GM19043 (cell line): Measurements from ENCODE around the gene JARID2.

Source experiments
- ATAC-seq: cut with Tn5 transposase; IDR thresholded peaks from one replicate; pipeline ENCODE4 v1.9.1; 2021; ENCODE audit warnings: low read depth; ENCODE audit not compliant: unreplicated experiment

JARID2 gene

DNA sequence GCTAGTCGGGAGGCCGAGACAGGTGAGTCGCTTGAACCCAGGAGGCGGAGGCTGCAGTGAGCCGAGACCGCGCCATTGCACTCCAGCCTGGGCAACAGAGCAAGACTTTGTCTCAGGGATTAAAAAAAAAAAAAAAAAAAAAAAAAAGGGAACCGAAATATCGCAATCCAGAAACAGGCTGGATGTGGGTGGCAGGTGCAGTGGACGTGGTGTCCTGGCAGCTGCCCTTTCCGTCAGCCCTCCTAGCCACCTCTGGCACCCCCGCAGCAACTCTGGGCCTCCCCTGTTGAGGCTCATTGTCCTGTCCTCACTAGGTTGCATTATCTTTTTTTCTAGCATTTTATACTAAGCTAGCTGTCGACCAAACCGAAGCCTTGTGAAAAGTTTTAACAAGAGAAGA lies 303.5 kb downstream of the JARID2 start:
- ATAC-seq, result no peak

DNA sequence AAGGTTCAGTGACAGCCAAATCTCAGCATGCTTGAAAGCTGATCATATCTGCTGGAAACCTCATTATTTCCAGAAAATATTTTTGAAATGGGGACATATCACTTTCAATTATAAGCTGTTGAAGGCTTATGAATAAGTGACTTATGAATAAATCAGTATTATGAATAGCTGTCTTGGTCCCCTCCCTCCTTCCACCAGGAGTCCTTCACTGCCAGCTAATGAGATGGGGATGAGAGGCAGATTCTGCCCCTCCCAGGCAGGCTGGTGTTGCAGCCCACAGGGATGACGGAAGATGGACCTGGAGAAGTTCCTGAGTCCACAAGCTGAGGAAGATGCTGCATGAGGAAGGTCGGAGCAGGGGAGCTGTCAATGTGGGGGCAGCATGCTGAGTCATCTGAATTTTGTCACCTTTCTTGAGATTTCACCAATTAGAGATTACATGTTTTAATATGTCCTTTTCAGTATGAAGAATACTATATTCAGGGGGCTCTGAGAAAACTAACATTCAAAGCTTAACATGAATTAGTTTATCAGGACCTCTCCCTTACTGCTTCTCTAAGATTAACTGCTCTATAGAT lies 304.8 kb downstream of the JARID2 start:
- no peak for ATAC-seq

DNA sequence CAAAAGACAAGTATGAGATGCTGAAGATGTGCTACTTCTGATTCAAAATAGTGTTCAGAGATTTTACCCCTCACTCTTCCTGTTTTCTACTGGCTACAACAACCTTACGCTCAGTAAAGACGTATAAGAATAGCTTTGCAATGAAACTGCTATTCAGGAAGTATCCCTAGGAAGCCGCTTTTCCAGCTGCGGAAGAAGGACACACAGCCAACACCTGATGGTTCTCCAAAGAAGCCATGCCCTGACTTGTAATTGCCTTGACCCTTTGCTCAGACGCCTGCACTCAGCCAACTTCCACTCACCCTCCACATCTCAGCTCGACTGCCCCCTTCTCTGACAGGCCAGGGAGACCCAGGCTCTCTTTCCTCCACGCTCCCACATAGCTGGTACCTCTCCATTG lies 305.4 kb downstream of the JARID2 start:
- ATAC-seq, result no peak

DNA sequence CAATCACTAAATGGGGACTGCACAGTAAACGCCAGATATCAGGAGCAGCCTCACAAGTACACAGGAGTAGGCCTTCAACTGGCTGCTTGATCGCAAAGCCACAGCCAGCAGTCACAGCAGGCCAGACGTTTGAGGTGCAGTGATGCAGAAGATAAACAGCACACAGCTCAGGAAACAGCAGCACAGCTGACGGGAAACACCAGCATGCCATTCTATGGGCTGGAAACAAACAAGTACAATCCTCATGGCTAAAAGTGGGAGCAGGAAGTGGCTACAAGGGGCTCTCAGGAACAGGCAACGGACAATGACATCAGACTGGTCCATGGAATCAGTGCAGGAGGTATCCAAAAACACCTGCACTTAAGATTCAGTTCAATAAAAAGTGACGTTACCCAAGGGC lies 305.9 kb downstream of the JARID2 start:
- ATAC-seq, result no peak

DNA sequence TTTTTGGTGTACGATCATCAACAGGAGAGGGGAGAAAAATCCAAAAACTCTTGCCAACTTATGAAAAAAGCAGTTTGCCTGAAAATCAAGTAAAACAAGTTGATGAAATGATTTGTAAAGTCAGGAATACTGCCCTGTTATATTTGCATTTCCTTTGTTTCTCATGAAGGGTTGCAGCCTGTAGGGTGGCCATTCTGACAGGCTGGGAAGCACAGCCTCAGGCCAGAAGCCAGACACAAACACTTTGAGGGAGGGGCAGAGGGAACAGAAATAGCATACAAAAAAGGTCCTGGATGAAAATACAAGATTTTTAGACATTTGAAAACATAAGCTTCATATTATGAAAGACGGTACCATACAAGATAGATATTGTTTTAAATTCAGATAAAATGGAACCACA lies 307.2 kb downstream of the JARID2 start:
- no peak for ATAC-seq

DNA sequence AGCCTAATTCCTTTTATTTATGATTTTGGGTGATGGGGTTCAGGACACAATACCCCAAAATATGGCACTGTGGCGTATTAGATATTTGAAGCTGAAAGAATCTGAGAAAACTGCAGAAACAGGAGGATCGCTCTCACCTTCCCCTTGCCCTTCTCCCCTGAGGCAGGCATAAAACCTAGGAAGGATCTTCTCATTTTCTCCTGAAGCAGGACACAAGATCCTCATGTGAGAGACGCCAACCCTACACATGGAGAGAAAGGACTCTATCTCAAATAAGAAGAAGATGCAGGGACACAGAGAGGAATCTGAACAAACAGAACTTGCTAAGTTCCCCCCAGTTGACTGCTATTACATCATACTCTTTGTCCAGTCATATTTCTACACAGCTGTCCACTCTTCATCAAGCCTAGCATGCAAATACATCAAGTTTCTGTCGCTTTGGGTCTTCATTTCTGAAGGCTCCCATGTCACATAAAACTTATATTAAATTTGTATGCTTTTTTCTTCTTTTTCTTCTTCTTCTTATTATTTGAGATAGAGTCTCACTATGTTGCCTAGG lies 307.9 kb downstream of the JARID2 start:
- no peak for ATAC-seq

DNA sequence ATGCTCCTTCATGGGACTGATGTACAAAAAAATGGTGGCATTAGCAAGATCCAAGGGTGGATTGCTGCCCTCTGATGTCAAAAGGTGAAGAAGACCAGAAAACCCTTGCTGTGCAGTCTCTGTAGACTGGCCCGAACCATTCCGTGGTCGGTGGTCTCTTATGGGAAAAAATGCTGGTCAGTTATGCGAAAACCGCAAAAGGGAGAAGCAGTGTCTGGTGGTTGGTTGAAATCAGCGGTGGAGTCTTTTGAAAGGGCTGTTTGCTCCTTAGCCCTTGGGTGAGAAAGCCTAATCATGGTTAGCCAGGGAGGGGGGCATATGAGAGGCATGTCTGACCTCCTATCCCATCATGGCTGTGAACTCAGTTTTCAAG lies 308.8 kb downstream of the JARID2 start:
- ATAC-seq, result no peak

DNA sequence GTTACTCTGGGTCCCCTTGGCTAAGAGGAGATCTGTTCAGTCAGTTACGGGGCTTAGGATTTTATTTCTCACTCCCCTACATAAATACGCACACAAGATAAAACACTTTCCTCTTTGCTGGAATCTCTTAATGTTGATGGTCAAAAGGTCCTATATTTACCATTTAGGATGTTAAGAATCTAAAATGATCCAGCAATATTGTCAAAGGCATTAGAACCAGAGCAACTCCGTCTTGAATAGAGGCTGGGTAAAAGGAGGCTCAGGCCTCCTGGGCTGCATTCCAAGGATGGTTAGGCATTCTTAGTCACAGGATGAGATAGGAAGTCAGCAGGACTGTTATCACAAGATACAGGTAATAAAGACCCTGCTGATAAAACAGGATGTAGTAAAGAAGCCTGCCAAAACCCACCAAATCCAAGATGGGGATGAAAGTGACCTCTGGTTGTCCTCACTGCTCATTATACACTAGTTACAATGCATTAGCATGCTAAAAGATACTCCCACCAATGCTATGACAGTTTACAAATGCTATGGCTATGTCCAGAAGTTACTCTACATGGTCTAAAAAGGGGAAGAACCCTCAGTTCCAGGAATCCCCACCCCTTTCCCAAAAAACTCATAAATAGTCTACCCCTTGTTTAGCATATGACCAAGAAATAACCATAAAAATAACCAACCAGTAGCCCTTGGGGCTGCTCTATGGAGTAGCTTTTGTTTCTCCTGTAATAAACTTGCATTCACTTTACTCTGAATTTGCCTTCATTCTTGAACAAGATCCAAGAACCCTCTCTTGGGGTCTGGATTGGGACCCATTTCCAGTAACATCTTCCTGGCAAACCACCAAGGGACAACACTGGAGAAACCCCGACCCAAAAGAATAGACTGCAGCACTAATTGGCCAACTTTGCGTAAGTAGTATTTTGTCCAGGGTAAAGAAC lies 309.5 kb downstream of the JARID2 start:
- ATAC-seq, result no peak

DNA sequence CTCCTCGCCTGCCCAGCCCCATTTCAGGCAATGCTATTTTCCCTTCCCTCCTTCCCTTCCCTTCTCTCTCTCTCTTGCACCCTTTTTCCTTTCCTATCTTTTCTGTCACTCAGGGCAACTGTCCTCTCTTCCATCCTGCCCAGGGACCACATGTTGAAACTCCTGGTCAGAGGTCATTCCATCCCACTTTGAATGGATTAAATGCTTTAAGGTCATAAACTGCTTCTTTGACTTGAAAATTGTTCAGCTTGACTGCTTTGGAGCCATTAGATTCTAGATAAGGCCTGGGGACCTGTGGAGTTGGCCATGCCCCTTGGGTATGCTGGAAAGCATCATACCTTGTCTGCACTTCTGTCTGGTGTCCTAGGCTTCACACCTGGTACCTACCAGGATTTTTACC lies 310.8 kb downstream of the JARID2 start:
- no peak for ATAC-seq

DNA sequence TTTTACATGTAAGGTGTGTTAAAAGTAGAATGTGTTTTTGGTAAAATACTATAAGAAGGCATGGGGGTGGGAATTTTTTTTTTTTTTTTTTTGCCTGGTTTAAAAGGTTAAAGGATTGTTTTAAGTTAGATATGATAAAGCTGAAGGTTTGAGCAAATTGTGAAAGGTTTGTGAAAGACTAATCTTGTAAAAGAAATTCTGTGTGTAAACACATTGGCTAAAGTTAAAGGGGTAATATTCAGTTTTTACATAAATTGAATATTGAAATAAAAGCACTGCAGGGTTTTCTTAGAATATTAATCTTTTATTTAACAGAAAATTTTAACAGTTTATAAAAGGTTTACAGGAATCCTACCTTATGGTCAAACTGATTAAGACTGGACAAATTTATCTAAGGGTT lies 311.3 kb downstream of the JARID2 start:
- ATAC-seq, result no peak

DNA sequence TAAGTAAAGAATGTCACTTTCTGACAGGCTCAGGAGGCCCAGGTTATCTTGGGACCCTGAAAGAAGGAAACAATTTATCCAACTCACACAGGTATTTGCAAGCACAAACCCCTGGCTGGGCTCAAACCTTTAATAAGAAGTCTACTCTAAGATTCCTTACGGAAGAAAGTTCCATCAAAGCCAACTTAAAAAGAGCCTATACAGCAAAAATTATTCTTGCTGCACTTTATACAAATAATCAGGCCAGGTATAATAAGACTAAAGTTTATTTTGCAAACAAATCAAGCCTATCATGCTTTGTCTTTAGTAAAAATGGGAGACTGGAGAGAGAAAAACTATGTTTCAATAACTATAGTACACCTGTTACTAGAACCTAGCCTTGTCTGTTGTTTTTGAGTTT lies 314.8 kb downstream of the JARID2 start:
- no peak for ATAC-seq

DNA sequence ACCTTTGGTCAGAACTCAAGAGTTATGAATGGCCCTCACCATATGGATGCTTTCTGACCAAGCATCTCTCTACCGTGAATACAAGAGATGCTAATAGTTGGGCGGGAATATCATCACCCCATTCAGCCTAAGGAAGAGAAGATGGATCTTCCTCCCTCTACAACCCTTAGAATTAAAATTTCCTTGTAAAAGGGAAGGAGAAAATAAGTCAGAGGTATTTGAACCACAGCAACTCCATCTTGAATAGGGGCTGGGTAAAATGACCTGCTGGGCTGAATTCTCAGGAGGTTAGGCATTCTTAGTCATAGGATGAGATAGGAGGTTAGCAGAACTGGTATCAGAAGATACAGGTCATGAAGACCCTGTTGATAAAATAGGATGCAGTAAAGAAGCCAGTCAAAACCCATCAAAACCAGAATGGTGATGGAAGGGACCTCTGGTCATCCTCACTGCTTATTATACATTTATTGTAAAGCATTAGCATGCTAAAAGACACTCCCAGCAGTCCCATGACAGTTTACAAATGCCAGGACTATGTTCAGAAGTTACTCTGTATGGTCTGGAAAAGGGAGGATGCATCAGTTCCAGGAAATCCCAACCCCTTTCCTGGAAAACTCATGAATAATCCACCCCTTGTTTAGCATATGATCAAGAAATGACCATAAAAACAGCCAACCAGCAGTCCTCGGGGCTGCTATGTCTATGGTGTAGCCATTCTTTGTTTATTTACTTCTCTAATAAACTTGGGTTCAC lies 315.8 kb downstream of the JARID2 start:
- ATAC-seq, result no peak

DNA sequence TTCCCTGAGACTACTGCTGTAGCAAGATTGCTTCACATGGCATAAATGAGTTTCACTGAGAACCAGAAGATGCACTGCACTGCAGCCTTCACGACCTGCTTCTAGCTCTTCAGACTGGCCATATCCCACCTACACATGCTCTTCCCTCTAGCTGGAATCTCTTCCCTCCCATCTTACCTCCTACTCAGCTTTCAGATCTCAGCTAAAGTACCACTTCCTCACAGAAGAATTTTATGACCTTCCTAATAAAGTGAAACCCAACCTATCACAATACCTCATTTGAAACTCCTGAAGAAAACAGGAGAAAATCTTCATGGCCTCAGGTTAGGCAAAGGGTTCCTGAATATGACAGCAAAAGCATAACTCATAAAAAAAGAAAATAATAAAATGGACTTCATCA lies 317.1 kb downstream of the JARID2 start:
- no peak for ATAC-seq

DNA sequence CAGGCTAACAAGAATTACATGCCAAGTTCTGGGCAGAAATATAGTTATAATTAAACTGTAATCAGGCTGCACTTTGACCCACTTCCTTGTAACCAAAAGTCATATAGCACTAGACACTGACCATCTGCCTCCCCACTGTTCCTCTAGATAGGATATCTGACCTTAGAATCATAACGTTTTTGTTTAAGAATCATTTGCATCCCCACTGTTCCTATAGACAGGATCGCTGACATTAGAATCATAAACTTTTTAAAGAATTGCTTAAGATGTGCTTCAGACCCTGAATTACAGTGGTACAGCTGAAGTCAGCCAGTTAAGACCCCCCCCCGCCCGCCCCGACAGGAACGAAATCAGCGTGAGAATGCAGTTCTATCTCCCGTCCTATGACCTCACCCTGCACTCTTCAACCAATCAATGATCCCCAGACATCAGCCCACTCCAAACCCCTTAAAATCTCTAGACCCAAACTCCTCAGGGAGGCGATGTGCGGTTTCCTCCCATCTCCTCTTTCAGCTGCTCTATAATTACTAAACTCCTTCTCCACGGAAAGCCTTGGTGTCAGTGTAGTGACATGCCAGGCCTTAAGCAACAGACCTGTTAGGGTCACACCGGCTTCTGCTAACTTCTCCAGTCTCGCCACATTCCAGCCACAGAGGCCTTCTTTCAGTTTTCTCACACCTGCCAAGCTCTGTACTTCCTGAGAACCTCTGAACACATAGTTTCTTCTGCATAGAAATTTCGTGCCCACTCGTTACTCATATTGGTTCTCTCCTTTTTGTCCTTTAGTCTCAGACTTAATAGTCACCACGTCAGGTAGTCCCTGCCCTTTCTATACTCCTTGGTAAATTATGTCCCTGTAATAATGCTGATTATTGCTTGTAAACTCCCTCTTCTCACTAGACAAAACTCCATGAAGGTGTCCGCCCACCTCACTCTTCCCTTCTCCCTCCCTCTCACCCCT lies 323.4 kb downstream of the JARID2 start:
- ATAC-seq, result no peak

DNA sequence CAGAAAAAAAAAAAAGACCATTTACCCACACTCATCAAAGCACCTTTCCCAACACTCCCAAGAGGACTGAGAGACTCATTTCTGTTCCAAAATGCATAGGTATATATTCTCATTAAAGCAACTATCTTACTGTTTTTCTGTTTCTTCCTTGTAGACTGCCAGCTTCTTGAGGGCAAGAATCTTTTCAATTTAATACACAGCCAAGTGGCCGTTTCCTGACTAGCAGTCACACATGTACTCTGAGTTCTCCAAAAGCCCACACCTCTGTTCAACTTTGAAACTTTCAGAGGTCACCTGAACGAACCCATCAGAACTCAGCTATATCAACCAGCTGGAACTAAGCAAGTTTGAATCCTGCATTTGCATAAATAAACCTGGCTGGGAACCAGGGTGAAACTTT lies 324.3 kb downstream of the JARID2 start:
- ATAC-seq, result no peak
